ENCODE data around the gene BTG1.

BTG1 gene

DNA sequence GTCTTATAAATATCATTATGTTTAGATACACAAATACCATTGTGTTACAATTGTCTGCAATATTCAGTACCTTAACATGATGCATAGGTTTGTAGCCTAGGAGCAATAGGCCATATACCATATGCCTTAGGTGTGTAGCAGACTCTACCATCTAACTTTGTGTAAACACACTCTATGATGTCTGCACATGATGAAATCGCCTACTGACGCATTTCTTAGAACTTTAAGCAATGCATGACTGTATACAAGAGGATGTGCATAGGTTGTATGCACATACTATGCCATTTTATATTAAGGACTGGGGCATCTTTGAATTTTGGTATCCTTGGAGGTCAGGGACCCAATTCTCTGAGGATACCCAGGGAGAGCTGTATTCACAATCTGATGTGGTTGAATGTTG lies 10.1 kb upstream of the BTG1 start:
- peak overlapping the region in 1 of 21 experiments; percentile 8 for H3K27ac ChIP-seq
- no peak overlapping the region for H3K4me3 ChIP-seq

- H3K27ac ChIP-seq: no peak overlapping the region
Measured at GRCh38 chr12:92151916-92152315, 6.3 kb upstream of the BTG1 start.

GRCh38 chr12:92149563-92149962 lies 3.9 kb upstream of the BTG1 start:
- Histone ChIP-seq H3K4me3 (no peak overlapping the region), H3K27ac (peak overlapping the region in 1 of 21 experiments; percentile 97)

More at GRCh38 chr12:92151916-92152315, 6.3 kb upstream of the BTG1 start:
- H3K4me3 ChIP-seq: no peak overlapping the region

GRCh38 chr12:92147491-92147890 lies 1.8 kb upstream of the BTG1 start:
- Histone ChIP-seq H3K27ac (peak overlapping the region in 19 of 21 experiments; percentile 34 to 100 (median 94)), H3K4me3 (peak overlapping the region in 5 of 7 experiments; percentile 72 to 98 (median 79))

DNA sequence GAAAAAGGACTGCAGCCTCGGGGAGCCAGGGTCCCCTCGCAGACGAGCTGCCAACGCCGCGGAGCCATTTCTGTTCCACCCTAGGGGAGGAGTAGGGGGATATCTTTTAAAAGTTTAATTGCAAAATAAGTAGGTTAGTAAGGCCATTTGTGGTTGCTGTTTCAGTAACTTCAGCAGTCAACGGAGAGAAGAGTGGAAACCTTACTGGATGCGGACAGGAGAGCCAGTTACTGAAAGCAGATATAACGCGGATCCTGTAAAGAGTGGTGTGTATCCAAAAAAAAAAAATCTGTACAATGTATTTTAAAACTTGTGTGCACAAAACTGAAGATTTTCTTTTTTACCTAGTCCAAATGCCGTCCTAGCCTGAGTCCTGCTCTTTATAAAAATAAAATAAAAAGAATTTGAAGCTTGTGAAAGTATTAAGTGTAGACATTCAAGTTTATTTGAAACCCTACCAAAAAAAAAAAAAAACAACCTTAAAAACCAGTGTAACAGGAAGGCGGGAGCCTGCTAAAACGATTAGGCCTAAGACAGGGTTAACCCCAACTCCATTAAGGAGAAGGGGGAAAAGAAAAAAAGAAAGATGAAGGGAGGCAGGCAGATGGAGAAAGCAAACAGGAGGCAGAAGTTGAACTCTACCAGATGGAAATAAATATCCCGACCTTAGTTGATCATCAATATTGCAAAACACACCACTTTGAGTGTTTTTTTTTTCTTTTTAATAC lies 1.0 kb upstream of the BTG1 start:
- Histone ChIP-seq H3K4me3 (peak overlapping the region; percentile 47 to 98 (median 74)), H3K27ac (peak overlapping the region in 20 of 21 experiments; percentile 80 to 100 (median 94))

DNA sequence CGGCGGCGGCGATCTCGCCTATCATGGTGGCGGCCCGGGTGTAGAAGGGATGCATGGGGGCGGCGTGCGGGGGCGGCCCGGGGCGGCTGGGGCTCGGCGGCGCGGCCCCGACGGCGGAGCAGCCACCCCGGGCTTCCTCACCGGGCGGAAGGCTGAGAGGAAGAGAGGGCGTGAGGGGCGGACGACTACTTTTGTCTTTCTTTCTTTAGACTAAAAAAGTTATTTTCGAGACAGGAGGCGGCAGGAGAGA lies 240 bp downstream of the BTG1 start:
- Histone ChIP-seq H3K27ac (peak overlapping the region; percentile 94 to 100 (median 98)), H3K4me3 (peak overlapping the region; percentile 70 to 99 (median 95))

DNA sequence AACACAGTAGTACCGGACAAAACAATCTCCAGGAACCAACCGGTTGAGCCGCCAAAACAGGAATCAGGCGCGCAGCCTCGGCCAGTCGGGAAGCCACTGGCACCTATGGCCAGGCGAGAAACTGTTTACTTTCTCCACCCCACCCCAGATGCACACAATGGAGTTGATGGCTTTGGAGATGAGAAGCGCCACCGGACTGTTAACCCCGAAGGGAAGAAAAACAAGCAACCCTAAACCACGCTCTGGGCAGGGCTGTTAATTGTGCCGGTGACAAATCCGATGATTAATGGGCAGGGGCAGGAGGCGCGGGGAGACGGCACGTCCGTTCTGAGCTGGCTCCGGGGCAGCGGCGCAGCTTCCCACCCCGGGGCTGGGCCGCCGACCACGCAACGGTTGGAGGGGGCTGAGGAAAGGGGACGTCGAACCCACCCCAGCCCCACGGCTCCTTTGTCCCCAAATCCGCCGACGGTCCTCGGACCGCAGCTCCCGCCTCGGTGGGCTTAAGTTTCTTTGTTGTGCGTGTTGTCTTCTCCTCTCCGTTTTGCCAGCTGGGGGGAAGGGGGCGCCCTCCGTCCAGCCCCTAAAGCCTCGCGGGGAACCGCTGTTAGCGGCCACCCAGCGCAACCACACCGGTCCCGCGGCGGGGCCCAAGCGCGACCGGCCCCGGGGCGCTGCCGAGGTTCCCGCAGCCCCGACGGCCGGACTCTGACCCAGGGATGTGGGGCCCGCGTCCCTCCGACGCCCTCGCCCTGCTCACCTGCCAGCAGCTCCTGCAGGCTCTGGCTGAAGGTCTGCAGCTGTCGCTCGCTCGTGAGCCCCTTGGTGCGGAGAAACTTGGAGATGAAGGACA lies 790 bp downstream of the BTG1 start:
- Histone ChIP-seq H3K27ac (peak overlapping the region; percentile 94 to 100 (median 98)), H3K4me3 (peak overlapping the region; percentile 70 to 99 (median 95))

DNA sequence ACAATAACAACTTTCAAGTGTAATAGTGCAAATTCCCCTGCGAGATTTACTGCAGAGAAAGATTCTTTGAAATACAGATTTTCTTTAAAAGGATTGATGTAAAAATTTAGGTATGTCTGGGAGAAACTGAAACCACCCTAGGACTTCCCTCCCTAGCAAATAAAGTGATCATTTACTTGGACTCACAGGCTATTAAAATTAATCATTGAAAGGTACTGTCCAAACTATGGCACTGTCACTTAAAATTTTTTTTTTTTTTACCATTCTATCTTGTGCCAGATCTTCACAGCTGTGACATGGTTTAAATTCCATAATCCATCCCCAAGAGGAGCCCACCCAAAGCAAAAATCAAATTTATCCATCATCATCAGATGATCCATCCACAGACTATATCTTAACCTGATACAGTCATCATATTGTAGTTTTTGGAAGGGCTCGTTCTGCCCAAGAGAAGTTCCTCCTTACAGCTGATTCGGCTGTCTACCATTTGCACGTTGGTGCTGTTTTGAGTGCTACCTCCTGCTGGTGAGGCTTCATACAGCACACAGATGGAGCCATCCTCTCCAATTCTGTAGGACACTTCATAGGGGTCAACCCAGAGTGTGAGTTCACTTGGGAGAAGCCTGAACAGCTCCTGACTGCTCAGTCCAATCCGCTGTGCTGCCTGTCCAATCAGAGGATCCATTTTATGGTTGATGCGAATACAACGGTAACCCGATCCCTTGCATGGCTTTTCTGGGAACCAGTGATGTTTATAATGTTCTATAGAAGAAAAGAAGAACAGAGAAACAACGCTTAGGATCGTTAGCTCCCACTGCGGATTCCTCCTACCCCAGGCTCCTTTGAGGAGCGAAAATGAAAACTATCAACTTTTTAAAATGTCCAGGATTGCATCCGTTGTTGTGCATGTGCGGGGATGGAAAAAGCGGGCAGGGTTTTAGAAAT lies 1.7 kb downstream of the BTG1 start:
- peak overlapping the region; percentile 70 to 99 (median 95) for H3K4me3 ChIP-seq
- H3K27ac ChIP-seq: peak overlapping the region; percentile 94 to 100 (median 98)

DNA sequence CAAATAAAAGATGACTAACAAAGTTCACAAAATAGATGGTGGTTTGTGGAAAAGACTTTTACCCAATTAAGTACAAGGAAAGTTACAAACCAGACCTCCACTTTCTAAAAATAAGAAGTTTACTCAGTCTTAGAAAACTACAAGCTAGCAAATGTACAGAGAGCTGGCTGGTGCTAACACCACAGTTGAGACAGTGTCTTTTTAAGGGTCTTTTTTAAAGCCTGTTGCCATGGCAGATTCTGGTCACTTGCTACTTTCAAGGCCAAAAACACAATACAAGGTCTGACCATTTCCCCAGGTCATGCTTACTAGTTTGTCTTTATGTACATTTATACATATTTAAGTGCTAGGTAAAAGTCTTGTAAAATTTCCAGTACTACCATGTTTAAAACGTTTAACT lies 2.4 kb downstream of the BTG1 start:
- Histone ChIP-seq H3K27ac (peak overlapping the region in 19 of 21 experiments; percentile 43 to 100 (median 98)), H3K4me3 (peak overlapping the region; percentile 70 to 99 (median 95))

DNA sequence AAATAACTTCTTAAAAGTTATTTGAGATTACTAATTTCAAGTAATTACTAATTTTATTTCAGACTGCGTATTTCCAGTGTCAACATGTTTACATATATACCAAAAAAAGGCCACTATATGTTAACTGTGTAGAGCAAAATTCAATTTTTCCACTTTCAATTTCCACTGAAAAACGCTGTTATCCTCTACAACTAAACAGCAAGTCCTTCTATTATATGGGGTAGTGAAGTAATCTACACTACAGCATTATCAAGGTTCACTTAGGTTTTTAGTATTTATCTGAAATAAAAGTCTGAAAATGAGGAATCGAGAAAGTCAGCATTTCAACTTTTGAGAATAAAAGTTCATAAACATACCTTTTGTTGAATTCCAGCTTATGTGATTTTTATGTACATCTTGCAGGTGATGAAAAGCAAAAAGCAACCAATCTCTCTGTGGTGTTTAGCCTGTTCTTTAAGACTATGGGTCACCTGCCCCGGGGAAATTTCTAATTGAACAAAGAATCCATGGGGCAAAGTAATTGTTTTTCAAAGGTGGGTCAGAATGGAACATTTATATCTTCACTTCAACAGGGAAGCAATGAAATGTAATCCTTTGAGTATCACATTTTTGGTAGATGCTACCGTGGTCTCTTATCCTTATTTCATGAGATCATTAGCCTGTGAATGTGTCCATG lies 3.3 kb downstream of the BTG1 start:
- Histone ChIP-seq H3K27ac (peak overlapping the region in 19 of 21 experiments; percentile 11 to 100 (median 97)), H3K4me3 (peak overlapping the region; percentile 70 to 99 (median 95))

DNA sequence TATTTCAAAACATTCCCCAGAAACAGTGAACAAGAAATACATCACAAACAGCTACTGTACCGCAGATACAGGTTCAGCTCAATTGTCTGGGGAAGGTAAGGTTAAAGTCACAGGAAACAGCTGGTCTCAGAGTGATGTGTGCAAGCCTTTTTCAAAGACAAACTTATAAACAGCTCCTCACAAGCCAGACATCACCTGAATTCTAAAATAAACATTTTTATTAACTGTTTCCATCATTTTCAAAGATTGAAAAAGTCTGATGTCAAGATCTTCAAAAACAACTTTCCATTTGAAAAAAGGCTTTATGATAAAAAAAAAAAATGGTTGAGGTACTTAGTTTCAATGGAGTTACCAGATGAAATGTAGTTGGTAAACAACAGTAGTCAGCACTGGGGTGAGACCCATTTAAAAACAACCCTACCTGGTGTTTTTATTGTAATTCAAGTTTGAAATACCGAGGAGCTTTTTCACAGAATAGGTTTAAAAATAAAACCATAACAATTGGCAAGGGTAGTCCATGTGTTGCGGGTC lies 4.0 kb downstream of the BTG1 start:
- Histone ChIP-seq H3K4me3 (peak overlapping the region; percentile 70 to 99 (median 95)), H3K27ac (peak overlapping the region in 19 of 21 experiments; percentile 11 to 100 (median 97))

DNA sequence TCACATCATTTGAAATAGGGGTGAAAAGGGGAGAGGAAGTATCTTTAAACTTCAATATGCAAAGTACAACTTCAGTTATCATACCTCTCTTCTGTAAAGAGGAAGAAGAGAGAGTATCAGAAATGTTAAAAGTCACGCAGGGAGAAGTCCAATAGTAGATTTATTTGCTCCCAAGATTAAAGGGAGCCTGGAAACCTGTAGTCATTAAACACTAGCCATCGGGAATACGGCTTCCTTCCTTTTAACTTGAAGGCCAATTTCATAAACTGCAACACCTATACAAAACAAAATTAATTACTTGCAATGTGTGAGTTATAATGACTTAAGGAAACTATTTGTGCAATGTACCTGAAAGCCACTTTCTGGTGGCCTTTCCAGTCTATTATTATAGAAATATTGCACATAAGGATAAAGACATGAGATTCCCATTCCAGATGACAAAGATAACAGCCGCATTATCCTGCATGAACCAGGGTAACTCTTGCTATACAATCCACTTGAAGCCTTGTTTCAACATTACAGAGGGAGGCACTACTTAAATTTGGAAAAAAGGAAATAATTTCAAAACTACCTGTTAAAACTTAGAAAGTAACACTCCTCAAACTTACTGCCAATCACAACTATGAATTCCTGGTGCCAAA lies 4.6 kb downstream of the BTG1 start:
- Histone ChIP-seq H3K27ac (peak overlapping the region in 20 of 21 experiments; percentile 13 to 100 (median 96)), H3K4me3 (peak overlapping the region; percentile 70 to 99 (median 95))

GRCh38 chr12:92140156-92140555 lies 5.5 kb downstream of the BTG1 start:
- Histone ChIP-seq H3K4me3 (peak overlapping the region; percentile 70 to 99 (median 95)), H3K27ac (peak overlapping the region in 17 of 21 experiments; percentile 1 to 100 (median 95))

DNA sequence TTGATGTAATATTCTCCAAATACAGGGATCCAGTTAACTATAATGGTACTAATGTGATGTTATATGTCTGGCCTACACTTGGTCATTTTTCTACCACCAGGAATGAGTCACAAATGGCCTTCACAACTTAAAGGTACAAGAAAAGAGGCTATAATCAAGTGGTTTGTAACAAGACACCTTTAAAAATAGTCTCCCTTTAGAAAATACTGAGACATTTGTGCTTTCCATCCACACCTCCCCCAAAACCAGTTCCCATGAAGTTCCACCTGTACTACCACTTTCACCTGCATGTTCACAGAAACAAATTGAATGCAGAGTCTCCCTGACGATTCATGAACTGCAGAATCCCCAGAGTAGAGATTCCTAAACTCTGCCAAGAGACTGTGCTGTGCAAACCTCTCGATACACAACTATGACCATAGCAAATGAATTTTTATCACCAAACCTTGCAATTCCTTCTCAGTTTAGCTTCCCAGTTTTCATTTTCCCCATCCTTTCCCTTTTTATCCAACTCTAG lies 6.0 kb downstream of the BTG1 start:
- H3K27ac ChIP-seq: peak overlapping the region in 18 of 21 experiments; percentile 1 to 100 (median 84)
- peak overlapping the region; percentile 70 to 99 (median 95) for H3K4me3 ChIP-seq

GRCh38 chr12:92138626-92139025 lies 7.0 kb downstream of the BTG1 start:
- peak overlapping the region in 17 of 21 experiments; percentile 24 to 100 (median 69) for H3K27ac ChIP-seq
- peak overlapping the region in 6 of 7 experiments; percentile 3 to 95 (median 74) for H3K4me3 ChIP-seq

- Histone ChIP-seq H3K27ac (peak overlapping the region in 17 of 21 experiments; percentile 24 to 100 (median 69)), H3K4me3 (peak overlapping the region; percentile 3 to 95 (median 70))
Measured at GRCh38 chr12:92138144-92138543, 7.5 kb downstream of the BTG1 start.

GRCh38 chr12:92136965-92137721 lies 8.5 kb downstream of the BTG1 start:
- peak overlapping the region in 18 of 21 experiments; percentile 10 to 100 (median 68) for H3K27ac ChIP-seq

More at GRCh38 chr12:92136965-92137721, 8.5 kb downstream of the BTG1 start:
- peak overlapping the region in 4 of 7 experiments; percentile 70 to 95 (median 84) for H3K4me3 ChIP-seq

Data from skin epidermis (tissue), 12 donors.